ENCODE results near the gene ATAD3B. TPM values are rescaled to one million over a fixed set of nuclear protein-coding genes. Genes with fewer than 3 reads are reported as not detected.

The ATAD3B gene
- total and polyA plus RNA-seq, 10 of the 15 experiments (the other 5 are each of a cell fraction or from before 2014, with no cell fraction given) = 0.03 to 38.8 (median 23.8) TPM

DNA sequence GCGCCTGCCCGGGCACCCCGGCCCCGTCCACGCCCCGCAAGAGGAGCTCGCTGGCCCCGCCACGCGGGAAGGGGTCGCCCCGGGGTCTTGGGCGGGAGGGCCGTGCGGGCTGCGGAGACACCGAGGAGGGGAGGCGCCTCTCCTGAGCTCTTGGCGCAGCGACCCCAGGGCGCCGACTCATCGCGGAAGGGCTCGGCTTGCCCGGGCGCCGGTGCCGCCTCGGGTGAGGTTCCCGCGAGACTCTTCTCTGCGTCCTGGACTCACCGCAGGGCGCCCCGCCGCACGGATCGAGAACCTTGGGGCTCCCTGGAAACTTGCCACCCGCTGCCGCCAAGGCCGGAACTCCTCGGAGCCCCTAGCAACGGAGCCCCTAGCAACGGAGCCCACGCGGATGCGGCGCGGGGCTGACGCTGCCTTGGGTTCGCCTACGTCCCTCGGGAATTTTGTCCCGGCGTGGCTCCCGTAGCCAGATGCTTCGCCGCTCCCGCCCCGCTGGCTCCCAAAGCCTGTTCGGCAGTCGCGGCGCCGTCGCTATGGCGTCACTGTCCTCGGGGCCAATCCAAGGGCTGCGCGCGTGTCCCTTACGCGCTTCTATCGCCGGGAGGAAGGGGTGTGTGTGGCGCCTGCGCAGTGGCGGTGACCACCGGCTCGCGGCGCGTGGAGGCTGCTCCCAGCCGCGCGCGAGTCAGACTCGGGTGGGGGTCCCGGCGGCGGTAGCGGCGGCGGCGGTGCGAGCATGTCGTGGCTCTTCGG lies 40.1 kb downstream of the ATAD3B start, which contains the start of gene ATAD3A:
Gene ATAD3A (plus strand): TSS at position 630 of the 753 bp plus-strand sequence. CDS start 107 bp downstream, at position 737.
- CTCF ChIA-PET = no interaction called here
- TF ChIP-seq SREBF1 (IDR thresholded peaks at IDR 0.05; ENCODE audit: low read length) = no peak
- peak; percentile 76 for TF ChIP-seq SP1 (IDR thresholded peaks at IDR 0.05; ENCODE audit: low read depth, low read length)
- TF ChIP-seq RCOR1 (conservative IDR thresholded peaks at IDR 0.05; ENCODE audit: low read depth, low read length) = peak; percentile 80; the same call in 1 of the 2 replicates
- no peak for TF ChIP-seq ZZZ3 (IDR thresholded peaks at IDR 0.05; ENCODE audit: control insufficient read depth, insufficient read length, low read depth)
- peak; percentile 82 for TF ChIP-seq NRF1 (conservative IDR thresholded peaks at IDR 0.05; ENCODE audit: low read depth, low read length)
- TF ChIP-seq SUPT20H (IDR thresholded peaks at IDR 0.05; ENCODE audit: borderline replicate concordance, control insufficient read depth, low read depth, low read length) = no peak
- TF ChIP-seq, protein P1, sequence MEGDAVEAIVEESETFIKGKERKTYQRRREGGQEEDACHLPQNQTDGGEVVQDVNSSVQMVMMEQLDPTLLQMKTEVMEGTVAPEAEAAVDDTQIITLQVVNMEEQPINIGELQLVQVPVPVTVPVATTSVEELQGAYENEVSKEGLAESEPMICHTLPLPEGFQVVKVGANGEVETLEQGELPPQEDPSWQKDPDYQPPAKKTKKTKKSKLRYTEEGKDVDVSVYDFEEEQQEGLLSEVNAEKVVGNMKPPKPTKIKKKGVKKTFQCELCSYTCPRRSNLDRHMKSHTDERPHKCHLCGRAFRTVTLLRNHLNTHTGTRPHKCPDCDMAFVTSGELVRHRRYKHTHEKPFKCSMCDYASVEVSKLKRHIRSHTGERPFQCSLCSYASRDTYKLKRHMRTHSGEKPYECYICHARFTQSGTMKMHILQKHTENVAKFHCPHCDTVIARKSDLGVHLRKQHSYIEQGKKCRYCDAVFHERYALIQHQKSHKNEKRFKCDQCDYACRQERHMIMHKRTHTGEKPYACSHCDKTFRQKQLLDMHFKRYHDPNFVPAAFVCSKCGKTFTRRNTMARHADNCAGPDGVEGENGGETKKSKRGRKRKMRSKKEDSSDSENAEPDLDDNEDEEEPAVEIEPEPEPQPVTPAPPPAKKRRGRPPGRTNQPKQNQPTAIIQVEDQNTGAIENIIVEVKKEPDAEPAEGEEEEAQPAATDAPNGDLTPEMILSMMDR (IDR thresholded peaks at IDR 0.05 in 2 of 3, conservative IDR thresholded peaks at IDR 0.05 in 1 of 3; ENCODE audit: control insufficient read depth in 2 of 3, extremely low read depth in 1 of 3, insufficient read depth in 1 of 3, low read depth in 3 of 3, low read length in 3 of 3) = no peak
- no peak for TF ChIP-seq SMAD5 (IDR thresholded peaks at IDR 0.05; ENCODE audit: low read depth)
- no peak for TF ChIP-seq SPI1 (IDR thresholded peaks at IDR 0.05; ENCODE audit: borderline replicate concordance, insufficient read depth, low read depth, low read length)
- no peak for TF ChIP-seq RAD51 (IDR thresholded peaks at IDR 0.05)
- peak; percentile 27 to 74; a peak in 2 of 3 replicates for TF ChIP-seq EGR1 (IDR thresholded peaks at IDR 0.05; ENCODE audit: borderline replicate concordance in 1 of 2, low read depth in 2 of 2, low read length in 2 of 2)
- no peak for TF ChIP-seq CBX5 (IDR thresholded peaks at IDR 0.05; ENCODE audit: low read depth)
- TF ChIP-seq TCF7 (IDR thresholded peaks at IDR 0.05; ENCODE audit: borderline replicate concordance) = no peak
- no peak for TF ChIP-seq ZBTB33 (IDR thresholded peaks at IDR 0.05)
- no peak for TF ChIP-seq CHD1 (IDR thresholded peaks at IDR 0.05; ENCODE audit: low read depth, low read length)
- TF ChIP-seq IRF4 (IDR thresholded peaks at IDR 0.05; ENCODE audit: low read depth, low read length) = no peak
- TF ChIP-seq FOXM1 (IDR thresholded peaks at IDR 0.05; ENCODE audit: low read depth, low read length) = no peak
- TF ChIP-seq IRF5 (IDR thresholded peaks at IDR 0.05; ENCODE audit: borderline replicate concordance) = peak; percentile 57; the same call in 1 of the 2 replicates

More for the DNA sequence above, 40.1 kb downstream of the ATAD3B start, which contains the start of gene ATAD3A:
- Histone ChIP-seq H3K4me3 (peak within 1 kb of the TSS; percentile 76), H2AFZ (ENCODE audit: control insufficient read depth, low read depth, low read length) (peak within 1 kb of the TSS; percentile 96), H3K79me2 (ENCODE audit: control insufficient read depth, insufficient read depth, low read length) (peaks cover 19% of the 10 kb centered on the region), H3K9ac (ENCODE audit: control insufficient read depth, insufficient read depth, low read length) (peak within 1 kb of the TSS; percentile 94), H3K9me3 (replicated peaks; ENCODE audit: control insufficient read depth, insufficient read depth, low read length) (no peaks in the 10 kb centered on the region), H3K4me1 (ENCODE audit: control insufficient read depth, insufficient read depth, low read length) (no peaks in the 10 kb centered on the region), H3K4me2 (ENCODE audit: control insufficient read depth, insufficient read depth) (peak within 1 kb of the TSS; percentile 45), H3K36me3 (ENCODE audit: control insufficient read depth in 2 of 2, insufficient read depth in 2 of 2, low read length in 1 of 2) (no peaks in the 10 kb centered on the region; a peak in 1 of 4 replicates), H3K27ac (ENCODE audit: control insufficient read depth, insufficient read depth) (peak within 1 kb of the TSS; percentile 95), H4K20me1 (ENCODE audit: control insufficient read depth, insufficient read depth) (no peaks in the 10 kb centered on the region), H3K27me3 (replicated peaks in 1 of 2; ENCODE audit: control insufficient read depth in 2 of 2, insufficient read depth in 2 of 2, low read length in 1 of 2) (no peaks in the 10 kb centered on the region)
- RAD21 ChIA-PET (ENCODE audit: unreplicated experiment) = no interaction called here
- POLR2A ChIA-PET = interaction anchor here (0.6 kb wide), 1 partner anchor 394 kb away, joined by 3 read pairs; no protein-coding TSS in a partner anchor
- in situ Hi-C loops (cut with MboI) (no loop called here), intact Hi-C loops (cut with micrococcal nuclease; ENCODE audit: unreplicated experiment) (no loop called here)
- DNase-seq (ENCODE audit: low read depth, low spot score) (peak; percentile 84), ATAC-seq (peak; percentile 94), FAIRE-seq (peak; percentile 85)
- WGBS (ENCODE audit: insufficient coverage, insufficient replicate concordance, low lambda C conversion rate, missing lambda C conversion rate) = under 1% methylated on average over 95 of the region's 99 CpGs
- SMC1A ChIA-PET (ENCODE audit: uncharacterized antibody, unreplicated experiment) = no interaction called here
- no TSS peak for BruUV-seq (replicated peaks)
